Ovary (tissue), 10 donors: Measurements from ENCODE around the gene SOAT2. TPM values are rescaled to one million over a fixed set of nuclear protein-coding genes. Genes with fewer than 3 reads are reported as not detected.
A peak's percentile ranks its signal among the peaks of the same experiment; 100 is the strongest.

ENCODE experiments used
- DNase-seq, 5 donors: peaks; one replicate each; pipeline ENCODE4 v3.0.0-alpha.2; 2019 to 2020
- H3K27ac ChIP-seq, 2 donors: fragments of 200-600 bp; one replicate each; pipeline versions ENCODE4 v1.5.1 to v1.8.0; 2019 to 2022
- H3K27me3 ChIP-seq: fragments of 200-600 bp; one replicate; pipeline ENCODE4 v1.8.0; 2022
- H3K36me3 ChIP-seq: fragments of 200-600 bp; sonication (generic); one replicate; pipeline ENCODE4 v1.5.1; 2019
- H3K4me1 ChIP-seq: one replicate; pipeline ENCODE4 v1.8.1; 2013; ENCODE audit warnings: mild to moderate bottlenecking, moderate library complexity; ENCODE audit not compliant: insufficient read depth
- H3K4me3 ChIP-seq: fragments of 200-600 bp; sonication (generic); one replicate; pipeline ENCODE4 v1.5.1; 2017
- H3K9me3 ChIP-seq, 2 donors: fragments of 200-600 bp in 1 of 2; sonication (generic) in 1 of 2; one replicate each; pipeline versions ENCODE4 v1.5.1 to v1.8.1; 2013 to 2019; ENCODE audit warnings: mild to moderate bottlenecking in 1 of 2, moderate library complexity in 1 of 2
- EP300 ChIP-seq: sonication (generic); formaldehyde crosslinking; IDR thresholded peaks from one replicate; pipeline ENCODE4 v1.6.1; 2017; ENCODE audit warnings: antibody characterized with exemption
- POLR2A ChIP-seq: fragments of 450-650 bp; IDR thresholded peaks from one replicate; pipeline ENCODE4 v1.6.1; 2017; ENCODE audit warnings: antibody characterized with exemption, mild to moderate bottlenecking, moderate library complexity
- WGBS, 3 donors: extraction: QIAGEN DNeasy Blood & Tissue Kit in 1 of 3; methylation state at CpG; one replicate each; pipeline versions ENCODE4 v1.1.5 to v1.1.7; 2013 to 2017; 5-methylcytosine and 5-hydroxymethylcytosine counted together
- intact Hi-C, 4 donors: fragments of 100-400 bp; cut with DNase I; formaldehyde crosslinking; loops; one replicate each; pipeline versions ENCODE4 v1.11.0 to v1.15.1; 2022 to 2023
- long read RNA-seq, 3 donors: library from polyadenylated mRNA in 2 of 3; unstranded in 2 of 3; transcript quantifications; one replicate each; pipeline ENCODE4 v2.0.0 and lab custom pipeline, GENCODE V29; 2021 to 2026
- polyA plus RNA-seq, 2 donors: library from polyadenylated mRNA; stranded (reverse); fragments of 200-250 nt in 1 of 2; fragments of 350-450 nt in 1 of 2; fragmentation: Illumina TruSeq in 1 of 2; extraction: RNeasy Lipid Tissue Mini Kit (QIAGEN cat#74804) in 1 of 2; gene quantifications; one replicate each; pipeline ENCODE4 v1.2.3, GENCODE V29; 2013 to 2014
- total RNA-seq, 7 donors: library from RNA; depleted of rRNA in 2 of 7; stranded (reverse); fragments of >200 nt in 2 of 7; fragmentation: NEBNext Ultra II Directional in 3 of 7; extraction: Animal tissue kit (Norgen Biotek cat#: 25700) in 3 of 7; gene quantifications; one replicate each; pipeline versions ENCODE4 v1.1.0 to v1.2.4, GENCODE V29; 2016 to 2023
- TF ChIP-seq, protein P1 (sequence below), 3 donors: fragments of 450-650 bp in 2 of 3; fragments of 200-600 bp in 1 of 3; IDR thresholded peaks; one replicate each; pipeline versions ENCODE4 v1.5.1 to v1.8.0; 2016 to 2022; ENCODE audit warnings: antibody characterized with exemption in 3 of 3, mild to moderate bottlenecking in 1 of 3
- donor health status: DM: no; HTN: no; CAD: no; lungs with moderate emphysema.
- donor health status: DM: no; HTN: no; CAD: no.
- donor health status: Bipolar disorder and iron deficiency.
- donor health status: DM: yes; HTN: yes; CAD: no.
- donor health status: DM: no; HTN: no; CAD: no.
- donor health status: DM: yes; HTN: yes; CAD: no.

The SOAT2 gene, protein sequence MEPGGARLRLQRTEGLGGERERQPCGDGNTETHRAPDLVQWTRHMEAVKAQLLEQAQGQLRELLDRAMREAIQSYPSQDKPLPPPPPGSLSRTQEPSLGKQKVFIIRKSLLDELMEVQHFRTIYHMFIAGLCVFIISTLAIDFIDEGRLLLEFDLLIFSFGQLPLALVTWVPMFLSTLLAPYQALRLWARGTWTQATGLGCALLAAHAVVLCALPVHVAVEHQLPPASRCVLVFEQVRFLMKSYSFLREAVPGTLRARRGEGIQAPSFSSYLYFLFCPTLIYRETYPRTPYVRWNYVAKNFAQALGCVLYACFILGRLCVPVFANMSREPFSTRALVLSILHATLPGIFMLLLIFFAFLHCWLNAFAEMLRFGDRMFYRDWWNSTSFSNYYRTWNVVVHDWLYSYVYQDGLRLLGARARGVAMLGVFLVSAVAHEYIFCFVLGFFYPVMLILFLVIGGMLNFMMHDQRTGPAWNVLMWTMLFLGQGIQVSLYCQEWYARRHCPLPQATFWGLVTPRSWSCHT
- total RNA-seq = under 1 TPM in 3 of 7 donors, not detected in 4; 0.17 to 0.72 (median 0.53) TPM
- under 1 TPM; 0.07 to 0.28 TPM for polyA plus RNA-seq
- long read RNA-seq, donor 1 = 0 reads
- long read RNA-seq, donor 2 = 0 reads
- long read RNA-seq, donor 3, partial matches to known transcripts = 0 of 1 reads
- long read RNA-seq, donor 3, other reads (novel, unspliced or antisense) = 0 of 1 reads

DNA sequence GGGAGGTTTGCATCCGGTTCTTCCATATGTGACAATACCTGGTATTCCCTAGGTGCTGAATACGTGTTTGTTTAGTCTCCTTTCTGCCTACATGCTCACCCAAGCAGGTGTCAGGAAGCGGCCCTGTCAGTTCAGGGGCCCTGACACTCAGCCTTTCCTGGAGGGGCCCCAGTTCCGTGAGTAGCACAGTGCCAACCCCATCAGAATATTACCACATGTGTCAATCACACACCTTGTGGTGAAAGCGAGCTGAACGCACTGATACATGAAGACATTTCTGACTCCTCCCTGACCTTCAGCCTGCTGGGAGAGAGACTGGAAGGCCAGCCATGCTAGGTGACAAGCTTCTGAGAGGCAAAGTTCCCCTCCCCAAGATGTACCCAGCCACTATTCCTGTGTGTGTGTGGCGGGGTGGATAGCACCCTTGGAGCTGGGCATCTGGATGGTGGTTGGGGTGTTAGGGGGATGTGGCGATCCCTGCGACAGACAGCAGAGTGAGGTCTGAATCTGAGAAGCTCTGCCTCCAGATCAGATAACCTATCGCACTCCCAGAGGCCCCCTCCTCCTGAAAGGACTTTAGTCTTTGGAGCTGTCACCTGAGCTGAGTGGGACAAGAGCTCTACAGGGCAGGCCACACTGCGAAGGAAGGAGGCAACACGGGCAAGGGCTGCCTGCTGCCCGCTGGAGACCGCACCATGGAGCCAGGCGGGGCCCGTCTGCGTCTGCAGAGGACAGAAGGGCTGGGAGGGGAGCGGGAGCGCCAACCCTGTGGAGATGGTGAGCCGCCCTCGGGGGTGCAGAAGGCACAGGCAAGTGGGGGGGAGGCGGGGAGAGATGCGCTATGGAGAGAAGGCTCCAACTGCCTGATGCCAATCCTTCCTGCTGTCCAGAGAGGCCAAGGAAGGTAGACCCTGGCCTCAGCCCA is at the start of gene SOAT2:
TSS of gene SOAT2 (plus strand) at position 604 of the 925 bp plus-strand sequence. CDS start at position 696, 92 bp downstream.
- 84 to 87% (median 87%) methylated on average over 23 of the region's 23 CpGs for WGBS, 3 donors
- no peak for DNase-seq
- Histone ChIP-seq H3K27me3 (no peaks in the 10 kb centered on the region), H3K27ac (no peak within 1 kb of the TSS), H3K36me3 (no peaks in the 10 kb centered on the region), H3K4me3 (no peak within 1 kb of the TSS), H3K4me1 (peaks cover 6% of the 10 kb centered on the region), H3K9me3 (no peaks in the 10 kb centered on the region)
- TF ChIP-seq, protein P1, sequence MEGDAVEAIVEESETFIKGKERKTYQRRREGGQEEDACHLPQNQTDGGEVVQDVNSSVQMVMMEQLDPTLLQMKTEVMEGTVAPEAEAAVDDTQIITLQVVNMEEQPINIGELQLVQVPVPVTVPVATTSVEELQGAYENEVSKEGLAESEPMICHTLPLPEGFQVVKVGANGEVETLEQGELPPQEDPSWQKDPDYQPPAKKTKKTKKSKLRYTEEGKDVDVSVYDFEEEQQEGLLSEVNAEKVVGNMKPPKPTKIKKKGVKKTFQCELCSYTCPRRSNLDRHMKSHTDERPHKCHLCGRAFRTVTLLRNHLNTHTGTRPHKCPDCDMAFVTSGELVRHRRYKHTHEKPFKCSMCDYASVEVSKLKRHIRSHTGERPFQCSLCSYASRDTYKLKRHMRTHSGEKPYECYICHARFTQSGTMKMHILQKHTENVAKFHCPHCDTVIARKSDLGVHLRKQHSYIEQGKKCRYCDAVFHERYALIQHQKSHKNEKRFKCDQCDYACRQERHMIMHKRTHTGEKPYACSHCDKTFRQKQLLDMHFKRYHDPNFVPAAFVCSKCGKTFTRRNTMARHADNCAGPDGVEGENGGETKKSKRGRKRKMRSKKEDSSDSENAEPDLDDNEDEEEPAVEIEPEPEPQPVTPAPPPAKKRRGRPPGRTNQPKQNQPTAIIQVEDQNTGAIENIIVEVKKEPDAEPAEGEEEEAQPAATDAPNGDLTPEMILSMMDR (IDR thresholded peaks at IDR 0.05) = no peak
- TF ChIP-seq POLR2A = no peak
- no peak for TF ChIP-seq EP300
- intact Hi-C loops = no loop called here

DNA sequence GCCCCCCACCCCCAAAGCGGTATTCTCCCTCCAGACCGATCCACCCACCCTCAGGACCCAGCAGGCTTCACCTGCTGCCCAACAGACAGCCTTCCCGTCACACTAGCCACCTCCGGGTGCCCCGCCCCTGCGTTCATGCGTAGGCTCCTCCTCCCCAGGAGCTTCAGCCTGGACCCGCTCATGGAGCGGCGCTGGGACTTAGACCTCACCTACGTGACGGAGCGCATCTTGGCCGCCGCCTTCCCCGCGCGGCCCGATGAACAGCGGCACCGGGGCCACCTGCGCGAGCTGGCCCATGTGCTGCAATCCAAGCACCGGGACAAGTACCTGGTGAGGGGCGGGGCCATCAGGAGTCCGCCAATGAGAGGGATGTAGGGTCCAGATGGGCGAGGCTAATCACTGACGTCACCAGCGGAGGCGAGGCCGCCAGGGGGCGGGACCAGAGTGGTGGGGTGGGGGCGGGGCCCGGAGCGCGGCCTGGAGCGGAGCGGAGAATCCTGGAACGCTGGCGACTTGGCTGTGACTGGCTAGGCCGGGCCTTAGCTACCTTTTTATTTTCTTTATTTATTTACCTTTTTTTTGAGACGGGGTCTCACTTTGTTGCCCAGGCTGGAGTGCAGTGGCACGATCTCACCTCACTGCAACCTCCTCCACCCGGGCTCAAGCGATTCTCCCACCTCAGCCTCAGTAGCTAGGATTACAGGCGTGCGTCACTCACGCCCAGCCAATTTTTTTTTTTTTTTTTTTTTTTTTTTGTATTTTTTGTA is 49.0 kb upstream of the SOAT2 start:
- no peaks in the 10 kb centered on the region for H3K36me3 ChIP-seq
- intact Hi-C loops = no loop called here
- peaks cover 22% of the 10 kb centered on the region for H3K4me1 ChIP-seq
- WGBS, 3 donors = 2 to 4% (median 2%) methylated on average over 34 to 48 of the region's 48 CpGs
- no peaks in the 10 kb centered on the region for H3K9me3 ChIP-seq
- TF ChIP-seq, protein P1 (IDR thresholded peaks at IDR 0.05) = no peak
- TF ChIP-seq POLR2A = peak; percentile 90
- peak overlapping the region; percentile 96 to 99 for H3K27ac ChIP-seq
- no peaks in the 10 kb centered on the region for H3K27me3 ChIP-seq
- peak; percentile 97 to 98 (median 97) for DNase-seq
- peak overlapping the region; percentile 48 for H3K4me3 ChIP-seq

DNA sequence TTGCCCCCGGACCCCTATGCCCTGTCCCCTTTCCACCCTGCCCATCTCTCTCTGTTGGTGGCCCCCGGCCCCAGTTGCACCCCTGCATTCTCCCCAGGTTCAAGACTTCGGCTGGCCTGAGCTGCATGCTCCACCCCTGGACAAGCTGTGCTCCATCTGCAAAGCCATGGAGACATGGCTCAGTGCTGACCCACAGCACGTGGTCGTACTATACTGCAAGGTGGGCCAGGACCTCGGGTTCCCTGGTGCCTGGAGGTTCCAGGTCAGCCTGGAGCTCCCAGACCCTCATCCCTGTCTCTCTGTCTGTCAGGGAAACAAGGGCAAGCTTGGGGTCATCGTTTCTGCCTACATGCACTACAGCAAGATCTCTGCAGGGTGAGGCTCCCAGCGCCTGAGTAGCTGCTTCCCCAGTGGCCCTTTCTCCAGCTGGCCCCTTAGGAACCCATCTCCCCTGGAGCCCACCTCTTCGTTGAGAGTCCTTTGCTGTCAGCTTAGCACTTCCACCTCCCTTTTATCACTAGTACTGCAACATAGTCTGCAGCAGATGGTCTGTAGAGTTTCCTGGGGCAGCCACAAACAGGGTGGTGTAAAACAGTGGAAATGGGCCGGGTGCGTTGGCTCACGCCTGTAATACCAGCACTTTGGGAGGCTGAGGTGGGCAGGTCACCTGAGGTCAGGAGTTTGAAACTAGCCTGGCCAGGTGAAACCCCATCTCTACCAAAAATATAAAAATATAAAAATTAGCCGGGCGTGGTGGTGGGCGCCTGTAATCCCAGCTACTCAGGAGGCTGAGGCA is 47.6 kb upstream of the SOAT2 start:
- Histone ChIP-seq H3K4me3 (no peak overlapping the region), H3K9me3 (no peaks in the 10 kb centered on the region), H3K27ac (peak overlapping the region in 1 of 2 donors; percentile 99), H3K4me1 (peaks cover 17% of the 10 kb centered on the region), H3K36me3 (no peaks in the 10 kb centered on the region), H3K27me3 (no peaks in the 10 kb centered on the region)
- TF ChIP-seq POLR2A = no peak
- no peak for TF ChIP-seq EP300
- intact Hi-C loops = no loop called here
- WGBS, 3 donors = 75 to 83% (median 80%) methylated on average over 15 of the region's 15 CpGs
- DNase-seq = peak in 4 of 5 donors; percentile 43 to 56 (median 50)

DNA sequence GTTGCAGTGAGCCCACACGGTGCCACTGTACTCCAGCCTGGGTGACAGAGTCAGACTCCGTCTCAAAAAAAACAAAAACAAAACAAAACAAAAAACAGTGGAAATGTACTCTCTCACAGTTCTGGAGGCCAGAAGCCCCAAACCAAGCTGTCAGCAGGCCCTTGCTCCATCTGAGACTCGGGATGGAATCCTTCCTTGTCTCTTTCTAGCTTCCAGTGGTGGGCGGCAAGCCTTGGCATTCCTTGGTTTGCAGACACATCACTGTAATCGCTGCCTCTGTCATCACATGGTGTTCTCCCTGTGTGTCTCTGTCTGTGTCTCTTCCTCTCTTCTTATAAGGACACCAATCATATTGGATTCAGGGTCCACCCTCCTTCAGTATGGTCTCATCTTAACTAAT is 47.0 kb upstream of the SOAT2 start:
- Histone ChIP-seq H3K36me3 (no peaks in the 10 kb centered on the region), H3K4me1 (peaks cover 15% of the 10 kb centered on the region), H3K4me3 (no peak overlapping the region), H3K27ac (no peak overlapping the region), H3K27me3 (no peaks in the 10 kb centered on the region), H3K9me3 (no peaks in the 10 kb centered on the region)
- TF ChIP-seq, protein P1 (IDR thresholded peaks at IDR 0.05) = no peak
- TF ChIP-seq EP300 (no peak), POLR2A (no peak)
- DNase-seq = peak in 1 of 5 donors; percentile 25
- intact Hi-C loops = no loop called here
- WGBS, 3 donors = 72 to 76% (median 75%) methylated on average over 5 of the region's 5 CpGs
